K562 (cell line): ENCODE measurements around the gene PRPH2.

Experiments
- CEBPB ChIP-seq: fragments of 450-650 bp; IDR thresholded peaks from 2 replicates; pipeline ENCODE4 v1.6.1; 2016; ENCODE audit warnings: missing genetic modification characterization, missing compliant biosample characterization
- CTCF ChIP-seq, 3 experiments: IDR thresholded peaks in 2 of 3; conservative IDR thresholded peaks in 1 of 3; 2 replicates each; pipeline ENCODE4 v1.5.1; 2011 to 2012; ENCODE audit warnings: low read length in 3 of 3, mild to moderate bottlenecking in 3 of 3, control low read depth in 2 of 3, improper control_type of control experiment in 1 of 3, inconsistent platforms in 1 of 3, low read depth in 1 of 3, mixed read lengths in 1 of 3, moderate library complexity in 1 of 3; ENCODE audit not compliant: insufficient read depth in 2 of 3
- GABPA ChIP-seq: fragments of 200-800 bp; sonication (Bioruptor generic); conservative IDR thresholded peaks from 2 replicates; pipeline ENCODE4 v1.6.1; 2016; ENCODE audit warnings: low read depth, missing genetic modification characterization, missing compliant biosample characterization
- HBP1 ChIP-seq: fragments of 450-650 bp; formaldehyde crosslinking; IDR thresholded peaks from 2 replicates; pipeline ENCODE4 v1.4.0; 2022; ENCODE audit warnings: missing genetic modification characterization
- HNRNPL ChIP-seq: fragments of 200-400 bp; formaldehyde crosslinking; IDR thresholded peaks from 2 replicates; pipeline ENCODE4 v1.6.1; 2017; ENCODE audit warnings: low read depth, mild to moderate bottlenecking, low read length
- RBM14 ChIP-seq: fragments of 200-400 bp; formaldehyde crosslinking; IDR thresholded peaks from 2 replicates; pipeline ENCODE4 v1.6.1; 2018; ENCODE audit warnings: low read depth, mild to moderate bottlenecking, low read length, moderate library complexity, borderline replicate concordance; ENCODE audit not compliant: insufficient read depth
- TCF7 ChIP-seq: sonication (generic); IDR thresholded peaks from 2 replicates; pipeline ENCODE4 v1.6.1; 2016; ENCODE audit warnings: antibody characterized with exemption, borderline replicate concordance
- YY1 ChIP-seq, 3 experiments: IDR thresholded peaks; 2 replicates each; pipeline ENCODE4 v1.6.1; 2011; ENCODE audit warnings: low read length in 2 of 3, mild to moderate bottlenecking in 2 of 3, moderate library complexity in 2 of 3, borderline replicate concordance in 1 of 3, control low read depth in 1 of 3, low read depth in 1 of 3; ENCODE audit not compliant: insufficient read depth in 3 of 3, insufficient replicate concordance in 2 of 3, control insufficient read depth in 1 of 3, insufficient read length in 1 of 3; ENCODE audit errors: extremely low read depth in 1 of 3
- ZFX ChIP-seq: sonication (generic); formaldehyde crosslinking; IDR thresholded peaks from 2 replicates; pipeline ENCODE4 v1.8.0; 2022; ENCODE audit warnings: mild to moderate bottlenecking, missing genetic modification reagents, moderate library complexity
- ZNF121 ChIP-seq: sonication (generic); formaldehyde crosslinking; conservative IDR thresholded peaks from 2 replicates; pipeline ENCODE4 v1.8.0; 2022; ENCODE audit warnings: missing genetic modification reagents

- TF ChIP-seq RBM14 = no peak
- TF ChIP-seq YY1 (IDR thresholded peaks at IDR 0.05; ENCODE audit: borderline replicate concordance in 1 of 3, control insufficient read depth in 1 of 3, extremely low read depth in 1 of 3, insufficient read depth in 3 of 3, insufficient read length in 1 of 3, insufficient replicate concordance in 2 of 3, low read depth in 1 of 3, low read length in 2 of 3) = no peak
- no peak for TF ChIP-seq HNRNPL
- TF ChIP-seq ZFX (CRISPR knock-in tag) = no peak
- no peak for TF ChIP-seq ZNF121 (CRISPR knock-in tag)
- no peak for TF ChIP-seq GABPA
- TF ChIP-seq TCF7 = no peak
- TF ChIP-seq CEBPB (tag) = no peak
- TF ChIP-seq HBP1 (CRISPR knock-in tag) = no peak
- no peak for TF ChIP-seq CTCF (IDR thresholded peaks at IDR 0.05 in 2 of 3, conservative IDR thresholded peaks at IDR 0.05 in 1 of 3; ENCODE audit: insufficient read depth in 2 of 3, low read depth in 1 of 3, low read length in 3 of 3)
Observed at GRCh38 chr6:42709871-42710270, 12.5 kb downstream of the PRPH2 start.
